ENCODE results near the gene SAMD3. TPM values are rescaled to one million over a fixed set of nuclear protein-coding genes. Genes with fewer than 3 reads are reported as not detected.

Gene SAMD3
- total RNA-seq, 1 experiment from 2014 or later = 0.39 TPM

GRCh38 chr6:130159956-130160355, 62.8 kb downstream of the SAMD3 start:
- Histone ChIP-seq H2AK5ac (ENCODE audit: insufficient read length, low read length) (no peak overlapping the region), H3K14ac (ENCODE audit: insufficient read depth, low read length) (no peak overlapping the region), H3K9ac (ENCODE audit: extremely low read depth, insufficient read length, low read length) (no peak overlapping the region), H3K79me1 (ENCODE audit: insufficient read depth, low read depth, low read length, poor library complexity, severe bottlenecking) (no peaks in the 10 kb centered on the region), H2BK15ac (ENCODE audit: low read depth, low read length) (no peak overlapping the region), H3K4me2 (ENCODE audit: insufficient read depth, insufficient read length, low read length) (no peak overlapping the region), H3K23ac (ENCODE audit: insufficient read length, low read depth, low read length) (no peak overlapping the region), H4K5ac (ENCODE audit: insufficient read length, low read depth, low read length) (no peak overlapping the region), H2BK5ac (ENCODE audit: insufficient read length, low read length) (no peak overlapping the region), H3K79me2 (ENCODE audit: insufficient read depth, low read length) (no peaks in the 10 kb centered on the region), H4K20me1 (ENCODE audit: control insufficient read depth, insufficient read depth, insufficient read length) (no peaks in the 10 kb centered on the region), H3K4me1 (ENCODE audit: insufficient read depth, low read length) (no peaks in the 10 kb centered on the region), H3K9me3 (ENCODE audit: control insufficient read depth, low read depth, low read length) (no peaks in the 10 kb centered on the region), H4K91ac (ENCODE audit: insufficient read length, low read depth, low read length) (no peak overlapping the region), H2AFZ (ENCODE audit: low read length) (no peak overlapping the region), H2BK120ac (ENCODE audit: low read depth, low read length, poor library complexity, severe bottlenecking) (no peak overlapping the region), H3K4ac (ENCODE audit: low read depth, low read length) (no peak overlapping the region), H3K27ac (ENCODE audit: insufficient read length, low read depth, low read length) (no peak overlapping the region), H3K18ac (ENCODE audit: insufficient read length, low read depth, low read length) (no peak overlapping the region), H4K8ac (replicated peaks; ENCODE audit: insufficient read length, low read depth, low read length) (no peak overlapping the region), H2BK12ac (ENCODE audit: insufficient read length, low read depth, low read length) (no peak overlapping the region), H3K23me2 (ENCODE audit: insufficient read length, low read depth, low read length, poor library complexity, severe bottlenecking) (no peaks in the 10 kb centered on the region), H3T11ph (ENCODE audit: low read length) (no peak overlapping the region), H3K56ac (ENCODE audit: insufficient read length, low read depth, low read length) (no peak overlapping the region), H2BK20ac (ENCODE audit: low read depth, low read length, poor library complexity, severe bottlenecking) (no peak overlapping the region), H3K27me3 (ENCODE audit: insufficient read depth, low read length) (no peaks in the 10 kb centered on the region)
- H3K4me3 Mint-ChIP-seq = no peak overlapping the region
- H3K4me1 Mint-ChIP-seq = peaks cover 5 to 6% of the 10 kb centered on the region in 2 experiments
- TF ChIP-seq CTCF (conservative IDR thresholded peaks at IDR 0.05) = no peak
- DNase-seq = no peak
- H3K9me3 Mint-ChIP-seq = peaks cover 9 to 12% of the 10 kb centered on the region in 2 experiments; a peak in 3 of 5 replicates
- no peaks in the 10 kb centered on the region for H3K27me3 Mint-ChIP-seq (ENCODE audit: low read depth)
- H3K36me3 Mint-ChIP-seq (ENCODE audit: insufficient read depth in 1 of 3, low read depth in 3 of 3) = peaks cover 0 to 18% (median 13%) of the 10 kb centered on the region in 3 experiments; a peak in 6 of 7 replicates
- no peak overlapping the region for H3K27ac Mint-ChIP-seq
- WGBS (ENCODE audit: extremely low coverage, insufficient read length, low lambda C conversion rate) = no CpG with 5 or more reads among the region's 3 CpGs
